ENCODE data around the gene CCR1.

Gene CCR1

GRCh38 chr3:46208167-46208704 is at the start of gene CCR1:
TSS of gene CCR1 (minus strand) at chr3:46208313. CDS start at chr3:46204313, 4,000 bp downstream.
- TF ChIP-seq GATA2 (IDR thresholded peaks at IDR 0.05; ENCODE audit: low read depth, low read length): no peak
- TF ChIP-seq GATA3 (IDR thresholded peaks at IDR 0.05; ENCODE audit: low read depth, low read length): no peak

GRCh38 chr3:46252980-46253379 is 44.9 kb upstream of the CCR1 start:
- TF ChIP-seq GATA3 (IDR thresholded peaks at IDR 0.05; ENCODE audit: low read depth, low read length) (no peak), GATA2 (IDR thresholded peaks at IDR 0.05; ENCODE audit: low read depth, low read length) (no peak)

GRCh38 chr3:46245146-46245545 is 37.0 kb upstream of the CCR1 start:
- no peak for TF ChIP-seq GATA2 (IDR thresholded peaks at IDR 0.05; ENCODE audit: low read depth, low read length)
- TF ChIP-seq GATA3 (IDR thresholded peaks at IDR 0.05; ENCODE audit: low read depth, low read length): no peak

GRCh38 chr3:46243560-46243959 is 35.4 kb upstream of the CCR1 start:
- TF ChIP-seq GATA3 (IDR thresholded peaks at IDR 0.05; ENCODE audit: low read depth, low read length): no peak
- no peak for TF ChIP-seq GATA2 (IDR thresholded peaks at IDR 0.05; ENCODE audit: low read depth, low read length)

- TF ChIP-seq GATA2 (IDR thresholded peaks at IDR 0.05; ENCODE audit: low read depth, low read length) (no peak), GATA3 (IDR thresholded peaks at IDR 0.05; ENCODE audit: low read depth, low read length) (no peak)
These were observed 34.0 kb upstream of the CCR1 start, which contains the start of gene CCR3 for GRCh38 chr3:46242120-46242519. TSS of gene CCR3 (plus strand) at chr3:46242460. CDS start at chr3:46265159, 22,699 bp downstream.

GRCh38 chr3:46239952-46240351 is 31.8 kb upstream of the CCR1 start:
- TF ChIP-seq GATA2 (IDR thresholded peaks at IDR 0.05; ENCODE audit: low read depth, low read length) (no peak), GATA3 (IDR thresholded peaks at IDR 0.05; ENCODE audit: low read depth, low read length) (no peak)

GRCh38 chr3:46239301-46239938 is 31.3 kb upstream of the CCR1 start:
- no peak for TF ChIP-seq GATA3 (IDR thresholded peaks at IDR 0.05; ENCODE audit: low read depth, low read length)
- no peak for TF ChIP-seq GATA2 (IDR thresholded peaks at IDR 0.05; ENCODE audit: low read depth, low read length)

- TF ChIP-seq GATA2 (IDR thresholded peaks at IDR 0.05; ENCODE audit: low read depth, low read length): no peak
- TF ChIP-seq GATA3 (IDR thresholded peaks at IDR 0.05; ENCODE audit: low read depth, low read length): no peak
These were observed 30.3 kb upstream of the CCR1 start for GRCh38 chr3:46238386-46238785.

GRCh38 chr3:46236294-46237054 is 28.4 kb upstream of the CCR1 start:
- TF ChIP-seq GATA2 (IDR thresholded peaks at IDR 0.05; ENCODE audit: low read depth, low read length): no peak
- no peak for TF ChIP-seq GATA3 (IDR thresholded peaks at IDR 0.05; ENCODE audit: low read depth, low read length)

GRCh38 chr3:46235425-46235824 is 27.3 kb upstream of the CCR1 start:
- no peak for TF ChIP-seq GATA2 (IDR thresholded peaks at IDR 0.05; ENCODE audit: low read depth, low read length)
- no peak for TF ChIP-seq GATA3 (IDR thresholded peaks at IDR 0.05; ENCODE audit: low read depth, low read length)

- no peak for TF ChIP-seq GATA3 (IDR thresholded peaks at IDR 0.05; ENCODE audit: low read depth, low read length)
- no peak for TF ChIP-seq GATA2 (IDR thresholded peaks at IDR 0.05; ENCODE audit: low read depth, low read length)
These were observed 25.1 kb upstream of the CCR1 start for GRCh38 chr3:46233194-46233593.

- TF ChIP-seq GATA3 (IDR thresholded peaks at IDR 0.05; ENCODE audit: low read depth, low read length) (no peak), GATA2 (IDR thresholded peaks at IDR 0.05; ENCODE audit: low read depth, low read length) (no peak)
These were observed 23.2 kb upstream of the CCR1 start for GRCh38 chr3:46231323-46231722.

- TF ChIP-seq GATA2 (IDR thresholded peaks at IDR 0.05; ENCODE audit: low read depth, low read length) (no peak), GATA3 (IDR thresholded peaks at IDR 0.05; ENCODE audit: low read depth, low read length) (no peak)
These were observed 20.4 kb upstream of the CCR1 start for GRCh38 chr3:46228260-46229242.
